Right lung (tissue), 5 donors: Measurements from ENCODE around the gene TUBGCP6. TPM values are rescaled to one million over a fixed set of nuclear protein-coding genes. Genes with fewer than 3 reads are reported as not detected.
"Not testable (repeated sequence)": the region's sequence is repeated elsewhere in the genome, so short reads cannot be mapped to it uniquely, and the experiment has no call there.

Experiments
- DNase-seq, 2 donors: peaks; one replicate each; pipeline ENCODE4 v3.0.0-alpha.2; 2013
- polyA plus RNA-seq, 5 donors: library from polyadenylated mRNA; unstranded; fragments of 120-200 nt; gene quantifications; one replicate each; pipeline versions ENCODE4 v1.2.1 to v1.2.3, GENCODE V29; 2013; ENCODE audit warnings: inconsistent platforms in 1 of 5, low replicate concordance in 1 of 5; ENCODE audit not compliant: insufficient read length in 5 of 5, insufficient read depth in 1 of 5

The TUBGCP6 gene
- polyA plus RNA-seq, 5 donors = 32.3 to 45.7 (median 44.8) TPM

GRCh38 chr22:50211147-50211546 is 33.7 kb downstream of the TUBGCP6 start:
- no peak for DNase-seq

DNA sequence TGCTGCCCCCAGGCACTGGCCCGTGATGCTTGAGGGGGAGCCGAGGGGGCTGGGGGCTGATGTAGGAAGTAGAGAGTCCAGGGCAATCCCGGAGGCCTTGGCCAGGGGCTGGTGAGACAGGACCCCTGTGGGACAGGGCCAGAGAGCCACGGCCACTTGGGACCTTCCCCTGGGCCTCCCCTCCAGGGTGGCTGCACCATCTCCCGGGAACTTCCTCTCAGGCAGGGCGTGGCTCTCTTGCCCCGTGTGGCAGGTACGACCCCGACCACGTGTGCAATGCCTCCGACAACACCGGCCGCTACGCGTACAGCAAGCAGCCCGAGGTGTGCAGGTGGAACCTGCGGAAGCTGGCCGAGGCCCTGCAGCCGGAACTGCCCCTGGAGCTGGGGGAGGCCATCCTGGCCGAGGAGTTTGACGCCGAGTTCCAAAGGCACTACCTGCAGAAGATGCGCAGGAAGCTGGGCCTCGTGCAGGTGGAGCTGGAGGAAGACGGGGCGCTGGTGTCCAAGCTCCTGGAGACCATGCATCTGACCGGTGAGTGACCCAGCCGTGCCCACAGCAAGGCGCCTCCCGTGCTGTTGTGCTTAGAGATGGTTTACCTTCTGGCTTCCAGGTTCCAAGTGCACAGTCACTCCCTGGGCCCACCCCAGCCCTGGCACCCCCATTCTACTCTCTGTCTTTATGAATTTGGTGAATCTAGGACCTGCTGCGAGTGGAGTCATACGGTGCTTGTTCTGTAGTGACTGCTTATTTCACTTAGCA is 34.3 kb downstream of the TUBGCP6 start:
- no peak for DNase-seq

- DNase-seq = peak in 1 of 2 donors; percentile 52
These were observed 34.9 kb downstream of the TUBGCP6 start for GRCh38 chr22:50209893-50210292.

DNA sequence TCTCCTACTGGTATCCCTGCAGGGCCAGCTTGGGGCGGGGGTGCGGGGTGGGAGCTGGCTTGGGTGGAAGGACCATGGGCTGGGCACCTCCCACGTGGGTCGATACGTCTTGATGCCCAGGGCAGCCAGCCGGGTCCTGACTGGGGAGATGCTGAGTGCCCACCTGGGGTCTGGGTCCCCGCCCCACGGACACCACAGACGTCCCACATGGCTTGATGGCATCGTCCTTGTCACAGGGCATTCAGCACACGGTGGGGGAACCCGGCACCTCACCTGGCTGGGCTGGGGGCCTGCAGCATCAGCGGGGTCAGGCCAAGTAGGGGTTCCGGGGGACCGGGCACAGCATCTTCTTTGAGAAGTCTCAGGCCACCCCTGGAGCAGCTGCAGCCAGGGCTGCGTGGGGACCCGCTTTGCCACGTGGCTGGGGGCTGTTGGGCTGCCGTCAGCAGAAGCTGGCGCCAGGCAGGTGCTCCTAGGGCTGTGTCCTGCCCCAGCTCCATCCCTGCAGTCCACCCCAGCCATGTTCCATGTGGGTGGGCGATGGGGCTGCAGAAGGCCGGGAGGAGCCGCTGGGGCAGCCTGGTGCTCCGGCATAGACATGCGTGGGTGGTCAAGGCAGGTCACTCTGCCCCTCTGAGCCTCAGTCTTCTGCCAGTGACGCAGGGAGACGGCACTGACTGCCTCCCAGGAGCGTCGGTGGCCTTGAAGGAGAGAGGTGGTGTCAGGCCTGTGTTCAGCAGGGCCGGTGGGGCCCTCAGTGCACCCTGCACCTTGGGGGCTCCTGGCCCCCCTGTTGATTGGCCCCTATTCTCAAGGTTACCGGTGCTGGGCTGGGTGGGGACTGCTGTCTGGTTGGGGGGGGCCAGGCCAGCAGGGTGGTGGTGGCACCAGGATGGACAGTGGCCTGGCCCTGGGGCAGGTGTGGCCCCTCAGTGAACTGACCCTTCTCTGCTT is 35.6 kb downstream of the TUBGCP6 start:
- DNase-seq = no peak

GRCh38 chr22:50208430-50208938 is 36.3 kb downstream of the TUBGCP6 start:
- DNase-seq = no peak

- DNase-seq = no peak
These were observed 37.3 kb downstream of the TUBGCP6 start for GRCh38 chr22:50207383-50208140.

DNA sequence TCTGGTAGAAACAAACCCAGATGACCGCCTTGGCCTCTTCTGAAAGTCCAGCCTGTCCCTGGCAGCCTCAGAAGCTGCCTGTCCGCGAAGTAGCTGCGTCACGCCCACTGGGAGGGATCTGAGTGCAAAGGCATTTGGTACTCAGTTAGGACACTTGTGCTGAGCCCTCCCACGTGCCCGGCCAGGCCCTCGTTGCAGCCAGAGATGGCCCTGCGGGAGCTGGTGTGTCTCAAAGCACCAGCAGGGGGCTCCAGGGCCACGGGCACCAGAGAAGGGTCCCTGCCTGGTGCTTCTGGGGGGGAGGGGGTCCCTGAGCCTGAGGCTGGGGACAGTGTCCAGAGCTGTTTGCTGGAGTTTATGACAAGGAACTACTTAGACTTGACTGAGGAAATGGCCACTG is 38.2 kb downstream of the TUBGCP6 start:
- no peak for DNase-seq

GRCh38 chr22:50205781-50206569 is 38.8 kb downstream of the TUBGCP6 start:
- no peak for DNase-seq

GRCh38 chr22:50204998-50205397 is 39.8 kb downstream of the TUBGCP6 start:
- not testable (repeated sequence) for DNase-seq

- no peak for DNase-seq
These were observed 40.3 kb downstream of the TUBGCP6 start for GRCh38 chr22:50204571-50204970.

GRCh38 chr22:50203288-50203687 is 41.5 kb downstream of the TUBGCP6 start:
- no peak for DNase-seq

- DNase-seq = no peak
These were observed 42.6 kb downstream of the TUBGCP6 start for GRCh38 chr22:50202130-50202666.

- no peak for DNase-seq
These were observed 43.4 kb downstream of the TUBGCP6 start for GRCh38 chr22:50201191-50202129.

- DNase-seq = peak; percentile 87 to 92
These were observed 44.2 kb downstream of the TUBGCP6 start, which contains the start of gene SELENOO for GRCh38 chr22:50200461-50201190. Gene SELENOO, plus strand, starts transcription at chr22:50201011. Its CDS starts 26 bp downstream, at chr22:50201037.

- no peak for DNase-seq
These were observed 44.9 kb downstream of the TUBGCP6 start for GRCh38 chr22:50199829-50200460.

GRCh38 chr22:50199251-50199721 is 45.5 kb downstream of the TUBGCP6 start:
- no peak for DNase-seq

DNA sequence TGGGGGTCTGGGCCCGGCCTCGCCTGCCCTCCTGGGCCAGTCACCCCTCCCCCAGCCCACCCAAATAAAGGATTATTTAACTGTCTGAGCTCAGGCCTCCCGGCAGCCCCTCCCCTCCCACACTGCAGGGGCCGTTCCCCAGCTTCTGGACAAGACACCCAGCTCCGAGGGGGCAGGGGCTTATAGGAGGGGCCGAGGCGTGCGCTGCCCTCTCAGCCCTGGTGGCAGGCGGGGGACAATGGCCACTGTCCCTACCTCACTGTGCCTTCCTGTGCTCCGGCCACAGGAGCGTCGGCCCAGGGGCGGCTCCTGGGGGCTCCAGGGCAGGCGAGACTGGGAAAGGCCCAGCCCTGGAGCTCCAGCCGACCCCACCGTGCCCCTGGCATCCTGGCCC is 46.2 kb downstream of the TUBGCP6 start:
- DNase-seq = no peak
